NCI-H1436 treated with DMSO at 0.1 percent for 48 hours (cell line): Measurements from ENCODE around the gene WDFY4.

Experiments
- DNase-seq: peaks from one replicate; lab custom pipeline; 2025; lab: John Stamatoyannopoulos, UW

WDFY4 gene

GRCh38 chr10:48814933-48815332 is 130.3 kb downstream of the WDFY4 start:
- DNase-seq: no peak

- DNase-seq: no peak
Measured at GRCh38 chr10:48817141-48817540, 132.5 kb downstream of the WDFY4 start.

DNA sequence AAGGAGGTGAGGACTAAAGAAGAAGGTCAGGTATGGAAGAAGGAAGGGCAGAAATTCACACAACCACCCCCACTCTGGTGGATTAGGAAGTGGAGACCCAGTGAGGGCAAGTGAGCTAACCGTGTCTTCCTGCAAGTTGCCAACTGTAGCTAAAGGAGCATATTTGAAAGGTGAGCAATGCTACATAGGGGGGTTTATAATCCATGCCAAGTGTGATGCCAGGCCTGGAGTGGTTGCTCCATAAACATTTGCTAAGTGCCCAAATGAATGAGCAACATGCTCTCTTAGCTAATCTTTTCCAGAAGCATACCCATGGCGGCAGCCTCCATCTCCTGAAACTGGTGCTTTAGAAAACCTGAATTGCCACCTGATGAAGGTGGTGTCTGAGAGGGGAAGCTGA is 133.4 kb downstream of the WDFY4 start:
- DNase-seq: no peak

DNA sequence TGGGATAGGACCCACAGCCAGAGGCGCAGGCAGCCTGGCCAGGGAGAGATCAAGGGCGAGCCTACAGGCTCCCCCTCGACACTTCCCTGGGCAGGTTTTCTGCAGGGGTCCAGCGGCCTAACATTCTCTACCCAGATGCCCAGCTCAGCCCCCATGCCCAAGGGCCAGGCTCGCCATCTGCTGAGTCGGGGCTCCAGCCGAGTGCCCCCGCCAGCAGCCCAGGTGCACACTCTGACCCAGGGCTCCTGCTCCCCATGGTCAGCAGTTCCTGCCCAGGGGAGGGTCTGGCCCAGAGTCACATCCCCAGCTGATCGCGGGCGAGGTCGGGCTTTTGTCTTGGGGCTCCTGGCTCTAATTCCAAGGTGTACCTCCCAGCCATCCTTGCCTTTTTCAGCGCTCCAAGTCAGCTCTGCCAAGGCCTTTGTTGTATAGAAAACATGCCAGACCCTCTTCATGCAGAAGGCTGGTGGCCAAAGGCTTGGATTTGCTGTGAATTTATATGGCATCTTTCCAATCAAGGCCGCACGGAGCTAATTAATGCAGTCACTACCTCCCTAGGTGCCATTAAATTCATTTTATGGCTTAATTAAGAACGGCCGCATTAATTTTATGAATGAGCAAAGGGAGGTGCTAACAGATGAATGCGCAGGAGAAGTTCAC is 134.3 kb downstream of the WDFY4 start:
- no peak for DNase-seq

GRCh38 chr10:48819783-48820182 is 135.1 kb downstream of the WDFY4 start:
- DNase-seq: no peak

DNA sequence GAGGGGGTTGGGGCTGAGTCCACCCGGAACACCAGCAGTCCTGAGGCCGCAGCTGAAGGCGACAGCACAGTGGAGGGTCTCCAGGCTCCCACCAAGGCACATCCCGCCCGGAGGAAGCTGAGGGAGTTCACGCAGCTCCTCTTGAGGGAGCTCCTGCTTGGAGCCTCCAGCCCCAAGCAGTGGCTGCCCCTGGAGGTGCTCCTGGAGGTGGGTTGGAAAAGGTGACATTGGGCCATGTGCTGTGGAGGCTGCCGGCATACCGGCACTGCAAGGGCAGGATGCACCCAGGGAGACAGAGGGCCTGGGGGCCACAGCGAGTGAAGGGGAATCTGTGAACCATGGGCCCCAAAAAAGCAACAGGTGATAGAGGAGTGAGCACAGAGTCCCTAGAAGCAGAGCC is 135.6 kb downstream of the WDFY4 start:
- DNase-seq: no peak

- DNase-seq: no peak
Measured at GRCh38 chr10:48820699-48821098, 136.0 kb downstream of the WDFY4 start.

- no peak for DNase-seq
Measured at GRCh38 chr10:48821111-48821510, 136.4 kb downstream of the WDFY4 start.

GRCh38 chr10:48821692-48822091 is 137.0 kb downstream of the WDFY4 start:
- DNase-seq: no peak

DNA sequence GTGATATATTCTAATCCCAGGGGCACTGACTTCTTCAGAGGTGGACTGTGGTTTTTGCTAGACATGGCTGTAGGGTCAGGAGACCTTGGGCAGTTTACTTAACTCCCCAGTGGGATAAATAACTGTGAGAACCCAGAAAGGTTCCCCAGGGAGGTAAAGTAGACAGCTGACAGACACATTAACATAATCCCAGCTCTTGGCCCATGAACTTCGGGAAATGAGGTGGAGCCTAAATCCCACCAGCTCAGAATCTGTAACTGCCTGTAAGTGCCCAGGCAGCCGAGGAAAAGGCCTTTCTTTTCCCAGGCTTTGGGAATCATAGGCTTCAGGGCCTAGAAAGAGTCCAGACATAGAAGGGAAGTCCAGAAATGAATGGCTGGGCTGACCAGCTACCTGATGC is 149.0 kb downstream of the WDFY4 start:
- DNase-seq: no peak

DNA sequence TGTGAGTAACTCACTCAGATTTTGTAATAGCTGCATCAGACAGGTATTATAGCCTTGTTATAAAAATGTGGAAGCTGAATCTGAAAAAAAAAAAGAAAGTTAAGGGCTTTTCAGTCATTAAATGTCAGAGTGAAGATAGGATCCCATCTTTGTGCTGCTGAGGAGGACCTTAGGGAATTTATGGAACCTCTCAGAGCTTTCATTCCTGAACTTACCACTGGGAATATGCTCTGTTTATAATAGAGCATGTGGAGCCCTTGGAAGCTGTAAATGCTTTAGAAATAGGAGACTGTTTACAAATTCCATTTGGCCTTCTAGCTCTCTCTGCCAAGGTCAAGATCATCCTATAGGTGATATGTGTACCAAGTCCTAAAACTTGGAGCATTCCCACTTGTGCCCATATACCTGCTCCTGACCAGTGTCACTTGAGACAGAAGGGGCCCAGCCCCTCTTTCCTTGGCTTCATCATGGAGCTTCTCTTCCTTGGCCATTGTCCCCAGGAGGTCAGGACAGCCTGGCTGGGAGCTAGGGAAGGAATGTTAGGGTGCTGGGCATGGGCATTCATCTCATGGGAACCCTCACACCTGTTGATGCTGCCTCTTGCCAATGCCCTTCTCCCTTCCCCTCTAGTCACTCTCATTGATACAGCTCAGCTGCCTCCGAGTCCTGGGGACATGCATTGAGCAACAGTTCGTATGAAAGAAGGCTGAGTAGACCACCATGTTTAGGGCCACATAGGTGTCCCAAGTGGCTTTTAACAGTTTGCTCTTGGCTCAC is 149.7 kb downstream of the WDFY4 start:
- no peak for DNase-seq

DNA sequence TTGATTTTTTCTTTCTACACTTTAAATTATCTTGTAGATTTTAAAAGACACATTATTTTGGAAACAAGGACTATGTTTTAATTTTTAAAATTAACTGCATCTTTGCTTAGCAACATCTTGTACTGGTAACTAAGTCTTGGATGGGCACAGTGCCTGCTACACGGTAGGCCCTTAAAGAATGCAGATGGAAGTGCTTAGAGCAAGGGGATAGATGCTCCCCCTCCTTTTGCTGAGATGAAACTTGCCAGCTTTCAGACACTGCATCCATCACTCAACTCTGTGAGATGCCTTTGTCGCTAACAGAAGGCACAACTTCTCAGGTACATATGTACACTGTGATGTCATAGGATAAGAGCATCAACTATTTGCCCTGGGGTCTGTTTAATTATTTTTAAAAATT is 151.1 kb downstream of the WDFY4 start:
- no peak for DNase-seq

DNA sequence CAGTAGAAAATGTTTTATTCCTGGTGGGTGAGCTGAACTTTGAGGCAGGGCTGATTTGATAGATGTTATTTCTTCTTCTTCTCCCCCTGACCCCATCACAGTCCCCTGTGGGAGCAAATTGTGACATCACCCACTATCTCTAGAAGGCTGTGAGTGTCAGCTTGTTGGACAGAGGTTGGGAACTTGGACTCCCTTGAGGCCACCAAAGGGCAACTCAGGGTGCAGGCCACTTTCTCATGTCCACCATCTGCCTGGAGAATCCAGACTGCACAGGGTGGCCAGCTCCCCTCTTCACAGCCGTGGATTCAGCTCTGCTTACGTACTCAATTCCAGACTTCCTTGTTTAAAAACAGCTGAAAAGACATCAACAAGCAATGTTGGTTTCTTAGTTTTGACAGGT is 151.9 kb downstream of the WDFY4 start:
- DNase-seq: no peak

DNA sequence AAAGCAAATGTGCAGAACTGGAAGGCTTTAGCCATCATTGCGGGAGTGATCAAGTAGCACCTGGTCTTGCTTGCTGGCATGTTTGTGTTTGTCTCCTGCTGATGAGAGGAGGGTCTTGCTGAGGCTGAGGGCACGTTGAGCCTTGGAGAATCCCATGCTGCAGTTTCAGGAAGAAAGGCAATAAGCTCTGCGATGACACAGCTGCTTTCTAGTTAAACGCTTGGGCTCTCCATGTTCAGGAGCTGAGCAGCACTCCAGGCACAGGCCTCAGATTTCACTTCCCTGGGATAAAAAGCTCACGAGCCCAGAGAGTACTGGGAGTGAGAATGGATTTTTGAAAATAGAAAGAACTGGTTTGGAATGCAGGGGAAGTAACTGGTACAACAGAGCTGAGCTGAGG is 154.2 kb downstream of the WDFY4 start:
- no peak for DNase-seq

DNA sequence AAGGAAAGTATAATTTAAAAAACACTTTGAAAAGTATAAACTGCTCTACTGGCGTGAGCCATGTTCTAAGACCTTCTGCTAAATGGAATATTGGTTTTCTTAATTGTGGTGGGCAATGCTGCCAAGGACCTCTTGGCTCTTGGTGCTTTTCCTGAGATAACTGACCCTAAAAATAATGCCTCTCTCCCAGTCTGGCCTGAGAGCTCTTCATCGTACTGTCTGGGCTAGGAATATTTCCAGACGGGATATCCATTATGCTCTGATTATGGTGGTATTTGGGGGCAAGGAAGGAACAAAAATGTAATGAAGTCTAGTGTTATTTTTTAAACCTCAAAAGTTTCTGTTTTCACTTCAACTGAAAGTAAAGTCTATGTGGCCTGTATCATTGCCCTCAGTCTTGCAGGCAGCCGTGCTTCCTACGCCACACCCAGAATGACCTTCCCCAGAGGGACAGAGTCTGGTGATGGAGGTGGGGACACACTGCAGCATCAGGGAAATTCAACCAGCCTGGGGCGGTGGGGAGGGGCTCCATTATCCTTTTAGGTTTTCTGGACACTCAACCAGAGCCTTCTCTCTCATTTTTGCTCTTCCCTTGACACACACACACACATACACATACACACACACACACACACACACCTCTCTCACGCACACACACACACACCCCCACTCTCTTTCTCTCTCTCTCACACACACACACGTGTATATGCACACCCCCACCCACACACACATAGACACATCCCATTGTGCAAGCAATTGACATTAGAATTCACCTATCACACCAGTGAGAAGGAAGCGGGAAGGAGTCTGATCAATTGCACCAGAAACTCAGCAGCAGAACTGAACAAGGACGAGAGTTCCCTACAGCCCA is 155.4 kb downstream of the WDFY4 start:
- DNase-seq: no peak

- DNase-seq: no peak
Measured at GRCh38 chr10:48842231-48842630, 157.6 kb downstream of the WDFY4 start.

DNA sequence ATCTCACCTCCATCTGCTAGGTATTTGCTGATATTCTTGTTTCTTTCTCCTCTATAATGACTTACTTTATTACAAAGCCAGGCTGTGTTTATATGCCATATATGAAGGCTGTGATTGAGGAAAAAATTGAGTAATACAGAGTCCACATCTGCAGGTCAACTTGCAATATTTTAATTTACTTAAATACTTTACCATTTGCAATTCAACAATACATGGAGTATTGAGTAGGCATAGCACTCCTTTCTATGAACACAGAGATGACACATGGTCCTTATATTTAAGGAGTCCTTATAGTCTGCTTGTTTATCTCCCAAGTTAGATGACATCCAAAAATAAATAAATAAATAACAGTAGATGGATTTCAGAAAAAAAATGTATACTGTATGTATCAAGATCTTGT is 158.5 kb downstream of the WDFY4 start:
- no peak for DNase-seq

- no peak for DNase-seq
Measured at GRCh38 chr10:48844616-48845015, 159.9 kb downstream of the WDFY4 start.

- DNase-seq: no peak
Measured at GRCh38 chr10:48845512-48845911, 160.8 kb downstream of the WDFY4 start.

GRCh38 chr10:48847691-48848090 is 163.0 kb downstream of the WDFY4 start:
- DNase-seq: no peak

GRCh38 chr10:48856855-48857254 is 172.2 kb downstream of the WDFY4 start:
- DNase-seq: no peak

- DNase-seq: no peak
Measured at GRCh38 chr10:48872234-48872633, 187.6 kb downstream of the WDFY4 start.

DNA sequence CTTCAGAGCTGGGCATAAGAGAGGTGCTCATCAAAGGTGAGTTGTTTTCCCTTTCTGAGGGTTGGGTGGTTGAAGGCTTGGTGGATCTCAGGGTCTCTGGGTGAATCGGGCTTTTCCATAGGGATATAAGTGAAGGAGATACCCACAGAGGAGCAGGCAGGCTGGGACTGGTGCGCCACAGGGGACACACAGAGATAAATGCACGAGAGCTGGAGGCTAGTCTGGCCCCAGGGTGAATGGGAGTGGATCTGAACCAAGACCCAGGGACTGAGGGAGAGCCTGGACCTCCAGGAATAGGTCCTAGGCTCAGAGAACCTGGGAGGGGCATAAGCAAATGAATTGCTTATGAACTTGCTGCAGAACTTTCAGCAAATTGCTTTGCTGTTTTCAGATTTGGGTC is 193.4 kb downstream of the WDFY4 start:
- DNase-seq: no peak
